SU-DHL-6 (cell line): ENCODE results near the gene CREB5.

Experiments used
- H2AFZ ChIP-seq: fragments of 200-600 bp; sonication (generic); 2 replicates; pipeline ENCODE4 v1.6.1; 2014; ENCODE audit warnings: low read depth, mild to moderate bottlenecking, moderate library complexity, mixed read lengths, antibody characterized with exemption, low read length; ENCODE audit not compliant: severe bottlenecking
- H3F3A ChIP-seq: fragments of 200-600 bp; shearing (Covaris generic); 2 replicates; pipeline ENCODE4 v1.6.0; 2016; ENCODE audit warnings: antibody characterized with exemption, mild to moderate bottlenecking; ENCODE audit not compliant: insufficient read depth
- H3K27ac ChIP-seq: fragments of 200-600 bp; sonication (generic); 2 replicates; pipeline ENCODE4 v1.5.1; 2016; ENCODE audit warnings: low read depth, mild to moderate bottlenecking, low read length, moderate library complexity, mixed read lengths
- H3K27me3 ChIP-seq: fragments of 200-600 bp; sonication (generic), shearing (Covaris generic); 2 replicates; pipeline ENCODE4 v1.6.0; 2014; ENCODE audit warnings: mild to moderate bottlenecking, low read length
- H3K36me3 ChIP-seq: fragments of 200-600 bp; sonication (generic); 2 replicates; pipeline ENCODE4 v1.6.1; 2014; ENCODE audit warnings: mild to moderate bottlenecking, low read length, mixed read lengths
- H3K4me2 ChIP-seq: fragments of 300-600, 200-600 bp; shearing (Covaris generic), sonication (generic); 2 replicates; pipeline ENCODE4 v1.6.0; 2014; ENCODE audit warnings: low read length, low read depth, mild to moderate bottlenecking; ENCODE audit not compliant: poor library complexity, severe bottlenecking
- H3K4me3 ChIP-seq: fragments of 200-600 bp; sonication (generic); 2 replicates; pipeline ENCODE4 v1.5.1; 2014; ENCODE audit warnings: antibody characterized with exemption, low read length, mild to moderate bottlenecking, mixed read lengths; ENCODE audit not compliant: insufficient read depth, poor library complexity, severe bottlenecking
- H3K79me2 ChIP-seq: fragments of 200-600 bp; sonication (generic); 2 replicates; pipeline ENCODE4 v1.6.1; 2014; ENCODE audit warnings: mild to moderate bottlenecking, low read length, moderate library complexity; ENCODE audit not compliant: insufficient read depth
- H3K9ac ChIP-seq: fragments of 200-600 bp; sonication (generic); 2 replicates; pipeline ENCODE4 v1.7.0; 2014; ENCODE audit warnings: mild to moderate bottlenecking, low read length
- H3K9me2 ChIP-seq: fragments of 200-600 bp; sonication (generic); replicated peaks from 2 replicates; pipeline ENCODE4 v1.6.1; 2014; ENCODE audit warnings: low read length; ENCODE audit not compliant: insufficient read depth
- H3K9me3 ChIP-seq: fragments of 200-600 bp; sonication (generic); 2 replicates; pipeline ENCODE4 v1.6.1; 2014; ENCODE audit warnings: low read length, mixed read lengths; ENCODE audit not compliant: insufficient read depth
- H4K20me1 ChIP-seq: fragments of 200-600 bp; sonication (generic); 2 replicates; pipeline ENCODE4 v1.6.1; 2014; ENCODE audit warnings: low read depth, mild to moderate bottlenecking, antibody characterized with exemption, low read length, moderate library complexity, mixed read lengths
- EZH2phosphoT487 ChIP-seq: fragments of 200-600 bp; sonication (generic), shearing (Covaris generic); conservative IDR thresholded peaks from 2 replicates; pipeline ENCODE4 v1.6.1; 2018; ENCODE audit warnings: mild to moderate bottlenecking, antibody characterized with exemption, low read length, moderate library complexity, mixed read lengths
- TF ChIP-seq, protein P1 (sequence below): fragments of 200-600 bp; sonication (generic); IDR thresholded peaks from one replicate; pipeline ENCODE4 v1.5.1; 2017; ENCODE audit warnings: antibody characterized with exemption, mild to moderate bottlenecking, low read length, moderate library complexity; ENCODE audit not compliant: insufficient read depth, poor library complexity, severe bottlenecking

Gene CREB5

DNA sequence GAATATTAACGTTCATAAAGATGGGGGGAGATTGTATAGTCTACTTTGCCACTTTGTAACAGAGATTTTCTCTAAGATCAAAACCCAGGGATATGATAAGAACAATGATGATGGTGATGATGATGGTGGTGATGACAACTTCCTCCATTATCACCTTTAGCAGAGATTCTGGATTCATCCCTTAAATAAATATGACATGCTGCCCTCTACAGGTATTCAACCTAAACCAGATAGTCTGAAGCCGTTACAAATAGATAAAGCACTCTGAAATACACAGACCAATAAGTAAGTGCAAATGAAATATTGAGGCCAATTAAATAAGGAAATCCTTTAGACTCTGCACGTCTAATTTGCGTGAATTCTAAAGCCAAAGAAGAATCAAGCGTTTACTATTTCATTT is 211.5 kb downstream of the CREB5 start:
- Histone ChIP-seq H3K27me3 (no peaks in the 10 kb centered on the region), H3F3A (no peaks in the 10 kb centered on the region), H2AFZ (no peak overlapping the region), H3K79me2 (peaks cover 39% of the 10 kb centered on the region; the same call in 1 of the 2 replicates), H3K27ac (no peak overlapping the region), H3K4me3 (no peak overlapping the region), H3K9me2 (no peaks in the 10 kb centered on the region), H4K20me1 (peaks cover 7% of the 10 kb centered on the region; the same call in 1 of the 2 replicates), H3K4me2 (no peak overlapping the region), H3K9ac (no peak overlapping the region), H3K9me3 (no peaks in the 10 kb centered on the region), H3K36me3 (no peaks in the 10 kb centered on the region)
- TF ChIP-seq EZH2phosphoT487 = no peak
- TF ChIP-seq, protein P1, sequence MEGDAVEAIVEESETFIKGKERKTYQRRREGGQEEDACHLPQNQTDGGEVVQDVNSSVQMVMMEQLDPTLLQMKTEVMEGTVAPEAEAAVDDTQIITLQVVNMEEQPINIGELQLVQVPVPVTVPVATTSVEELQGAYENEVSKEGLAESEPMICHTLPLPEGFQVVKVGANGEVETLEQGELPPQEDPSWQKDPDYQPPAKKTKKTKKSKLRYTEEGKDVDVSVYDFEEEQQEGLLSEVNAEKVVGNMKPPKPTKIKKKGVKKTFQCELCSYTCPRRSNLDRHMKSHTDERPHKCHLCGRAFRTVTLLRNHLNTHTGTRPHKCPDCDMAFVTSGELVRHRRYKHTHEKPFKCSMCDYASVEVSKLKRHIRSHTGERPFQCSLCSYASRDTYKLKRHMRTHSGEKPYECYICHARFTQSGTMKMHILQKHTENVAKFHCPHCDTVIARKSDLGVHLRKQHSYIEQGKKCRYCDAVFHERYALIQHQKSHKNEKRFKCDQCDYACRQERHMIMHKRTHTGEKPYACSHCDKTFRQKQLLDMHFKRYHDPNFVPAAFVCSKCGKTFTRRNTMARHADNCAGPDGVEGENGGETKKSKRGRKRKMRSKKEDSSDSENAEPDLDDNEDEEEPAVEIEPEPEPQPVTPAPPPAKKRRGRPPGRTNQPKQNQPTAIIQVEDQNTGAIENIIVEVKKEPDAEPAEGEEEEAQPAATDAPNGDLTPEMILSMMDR = peak; percentile 62

DNA sequence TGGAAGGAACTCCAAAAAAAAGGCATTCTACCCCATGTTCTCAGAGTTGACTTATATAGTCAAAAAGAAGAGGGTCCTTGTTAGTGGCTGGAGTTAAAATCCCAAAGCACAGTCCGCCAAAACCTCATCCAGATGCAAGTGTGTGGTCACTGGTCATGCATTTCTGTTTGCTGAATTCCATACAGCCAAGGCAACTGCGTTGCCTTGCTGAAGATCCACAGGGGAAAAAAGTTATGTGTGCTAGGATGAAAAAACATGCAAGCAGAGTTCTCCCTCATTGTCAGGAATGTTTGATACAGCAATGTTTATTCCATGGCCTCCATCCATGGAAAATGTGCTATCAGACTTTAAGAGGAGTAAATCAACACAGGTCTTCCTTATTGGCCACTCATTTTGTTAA is 213.1 kb downstream of the CREB5 start:
- Histone ChIP-seq H3K27me3 (no peaks in the 10 kb centered on the region), H4K20me1 (peaks cover 7% of the 10 kb centered on the region; the same call in 1 of the 2 replicates), H3K9me2 (no peaks in the 10 kb centered on the region), H3K9ac (no peak overlapping the region), H3K4me2 (no peak overlapping the region), H3K79me2 (peaks cover 25% of the 10 kb centered on the region; the same call in 1 of the 2 replicates), H3K4me3 (no peak overlapping the region), H3K27ac (no peak overlapping the region), H3F3A (no peaks in the 10 kb centered on the region), H3K36me3 (no peaks in the 10 kb centered on the region), H3K9me3 (no peaks in the 10 kb centered on the region), H2AFZ (no peak overlapping the region)
- TF ChIP-seq, protein P1 = no peak

DNA sequence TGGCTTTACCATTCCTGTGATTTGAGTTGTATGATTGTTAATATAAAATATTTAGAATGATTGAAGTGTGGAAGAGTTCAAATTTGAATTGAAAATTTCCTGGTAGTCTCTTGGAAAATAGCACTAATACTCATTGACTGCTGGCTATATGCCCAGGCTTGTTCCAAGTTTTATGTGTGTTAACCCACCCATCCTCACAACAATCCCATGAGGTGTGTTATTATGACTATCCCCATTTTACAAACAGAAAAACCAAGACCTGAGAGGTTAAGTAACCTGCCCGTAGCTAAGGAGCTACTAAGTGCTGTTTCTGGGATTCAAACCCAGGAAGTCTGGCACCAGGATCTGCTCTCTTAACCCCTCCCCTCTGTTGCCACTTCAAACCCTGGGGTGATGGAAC is 213.9 kb downstream of the CREB5 start:
- no peak overlapping the region for H3K4me3 ChIP-seq
- no peak overlapping the region for H2AFZ ChIP-seq
- peaks cover 23% of the 10 kb centered on the region; the same call in 1 of the 2 replicates for H3K79me2 ChIP-seq
- TF ChIP-seq EZH2phosphoT487 = no peak
- TF ChIP-seq, protein P1 = no peak
- H3F3A ChIP-seq = no peaks in the 10 kb centered on the region
- no peak overlapping the region for H3K27ac ChIP-seq
- peaks cover 7% of the 10 kb centered on the region; the same call in 1 of the 2 replicates for H4K20me1 ChIP-seq
- no peaks in the 10 kb centered on the region for H3K36me3 ChIP-seq
- H3K4me2 ChIP-seq = no peak overlapping the region
- H3K27me3 ChIP-seq = no peaks in the 10 kb centered on the region
- no peaks in the 10 kb centered on the region for H3K9me2 ChIP-seq
- no peaks in the 10 kb centered on the region for H3K9me3 ChIP-seq
- no peak overlapping the region for H3K9ac ChIP-seq
